NCI-H2171 treated with DMSO at 0.1 percent for 48 hours (cell line): ENCODE data around the gene COL11A1.

Experiments
- DNase-seq: peaks from one replicate; lab custom pipeline; 2025; lab: John Stamatoyannopoulos, UW

The COL11A1 gene

GRCh38 chr1:102899935-102900334, 208.4 kb downstream of the COL11A1 start:
- DNase-seq, result no peak

DNA sequence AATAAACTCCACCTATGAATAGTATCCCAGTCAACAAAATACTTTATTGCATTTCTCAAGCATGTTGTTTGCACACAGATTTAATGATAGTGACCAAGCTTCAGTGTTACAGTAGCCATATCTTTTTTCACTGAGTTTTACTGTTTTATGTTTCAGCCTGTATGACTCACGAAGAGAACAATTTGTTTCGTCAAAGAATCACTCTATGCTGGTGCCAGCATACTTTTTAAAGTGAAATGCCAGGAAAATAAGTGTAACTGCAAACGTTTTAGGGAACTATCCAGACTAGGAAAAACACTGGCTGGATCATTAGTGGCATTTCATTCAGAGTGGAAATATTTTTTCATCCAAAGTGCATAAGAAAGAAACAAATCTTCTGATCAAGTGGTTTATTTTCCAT, 210.8 kb downstream of the COL11A1 start:
- DNase-seq, result no peak

DNA sequence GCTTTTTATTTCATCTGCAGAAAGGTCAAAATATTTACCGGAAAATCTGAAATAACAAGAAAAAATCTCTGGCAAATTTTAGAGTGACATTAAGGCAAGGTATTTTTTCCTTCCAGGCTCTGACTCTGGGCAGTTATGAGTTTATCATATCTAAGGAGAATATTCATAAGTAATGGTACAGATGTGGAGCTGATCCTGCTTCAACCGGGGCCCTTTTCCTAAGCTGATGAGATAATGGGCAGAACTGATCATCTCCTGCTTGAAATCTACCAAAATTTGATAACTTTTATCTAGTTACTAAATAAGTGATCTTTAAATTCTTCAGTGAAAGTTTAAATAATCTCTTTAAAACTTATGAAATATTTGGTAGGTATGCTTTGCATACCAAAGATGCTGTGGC, 211.6 kb downstream of the COL11A1 start:
- no peak for DNase-seq

GRCh38 chr1:102896286-102896685, 212.0 kb downstream of the COL11A1 start:
- no peak for DNase-seq

DNA sequence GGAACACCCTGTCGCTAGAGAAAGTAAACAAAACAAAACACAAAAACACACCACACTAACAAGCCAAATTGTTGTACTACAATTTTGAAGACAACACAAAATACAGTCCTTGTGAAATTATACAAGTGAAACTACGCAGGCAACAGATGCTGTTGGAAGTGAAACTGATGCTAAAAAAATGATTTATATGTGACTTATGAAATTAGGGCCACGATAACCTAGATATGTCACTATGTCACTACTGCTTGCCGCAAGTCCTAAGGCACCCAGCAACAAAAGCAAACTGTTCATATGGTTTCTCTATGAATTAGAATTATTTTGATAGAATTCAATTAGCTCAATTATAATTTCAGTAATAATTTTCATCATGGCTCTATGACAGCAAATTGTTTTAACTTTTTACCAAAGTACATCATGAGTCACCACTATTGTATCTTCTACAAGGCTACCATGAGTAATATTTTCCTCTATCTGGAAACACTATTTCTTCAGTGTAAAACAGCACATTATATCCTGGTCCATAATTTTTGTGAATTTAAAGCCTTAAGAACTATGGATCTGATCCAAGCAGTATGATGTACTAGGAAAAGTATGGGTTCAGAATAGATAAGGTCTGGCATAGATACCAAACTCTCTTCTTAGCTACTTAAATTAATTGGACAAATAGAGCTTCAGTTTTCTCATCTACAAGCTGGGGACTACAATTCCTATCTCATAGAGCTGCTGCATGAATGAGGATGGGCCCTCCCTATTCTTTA, 216.3 kb downstream of the COL11A1 start:
- no peak for DNase-seq

- no peak for DNase-seq
Measured at GRCh38 chr1:102886638-102887037, 221.7 kb downstream of the COL11A1 start.

DNA sequence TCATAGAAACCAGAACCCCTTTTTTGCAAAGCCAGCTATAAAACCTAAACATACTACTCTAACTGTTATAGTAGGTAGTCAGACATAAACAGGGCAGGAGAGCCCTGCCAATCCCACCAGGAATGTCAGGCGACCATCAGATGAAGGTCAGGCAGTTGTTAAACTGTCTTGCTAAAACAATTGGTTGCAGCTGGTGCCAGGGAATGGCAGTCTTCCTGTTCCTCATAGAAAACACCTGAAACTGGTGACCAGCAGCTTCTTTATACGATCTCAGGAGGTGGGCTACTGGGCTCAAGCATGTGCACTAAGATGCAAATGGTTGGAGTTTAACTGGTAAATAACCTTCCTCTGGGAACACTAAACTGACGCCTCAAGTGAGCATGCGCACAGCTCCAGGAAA, 224.1 kb downstream of the COL11A1 start:
- DNase-seq, result no peak

GRCh38 chr1:102879439-102879993, 228.8 kb downstream of the COL11A1 start:
- DNase-seq, result no peak

DNA sequence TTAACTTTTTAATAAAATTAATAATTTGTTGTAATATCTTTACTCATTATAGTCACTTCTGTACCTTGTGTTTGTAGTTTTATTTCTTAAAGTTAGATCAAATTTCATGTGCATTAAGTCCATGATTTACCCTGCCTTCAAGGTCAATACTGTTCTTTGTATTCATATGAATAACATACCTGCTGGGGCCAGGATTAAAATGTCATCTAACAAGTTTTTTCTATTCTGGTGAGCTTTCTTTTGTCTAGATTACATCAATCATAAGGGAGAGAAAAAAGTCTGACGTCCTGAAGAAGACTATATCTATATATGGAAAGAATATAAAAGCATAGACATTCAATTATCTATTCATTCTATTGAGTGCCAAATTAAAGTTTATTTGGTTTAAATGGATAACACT, 232.6 kb downstream of the COL11A1 start:
- no peak for DNase-seq

DNA sequence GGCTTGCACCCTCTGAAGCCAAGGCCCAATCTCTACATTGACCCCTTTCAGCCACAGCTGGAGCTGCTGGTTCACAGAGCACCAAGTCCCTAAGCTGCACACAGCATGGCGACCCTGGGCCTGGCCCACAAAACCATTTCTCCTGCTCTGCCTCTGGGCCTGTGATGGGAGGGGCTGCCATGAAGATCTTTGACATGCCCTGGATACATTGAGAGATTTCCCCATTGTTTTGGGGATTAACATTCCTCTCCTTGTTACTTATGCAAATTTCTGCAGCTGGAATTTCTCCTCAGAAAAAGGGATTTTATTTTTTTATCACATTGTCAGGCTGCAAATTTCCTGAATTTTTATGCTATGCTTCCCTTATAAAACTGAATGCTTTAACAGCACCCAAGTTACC, 235.8 kb downstream of the COL11A1 start:
- no peak for DNase-seq

- DNase-seq, result no peak
Measured at GRCh38 chr1:102872097-102872496, 236.2 kb downstream of the COL11A1 start.

DNA sequence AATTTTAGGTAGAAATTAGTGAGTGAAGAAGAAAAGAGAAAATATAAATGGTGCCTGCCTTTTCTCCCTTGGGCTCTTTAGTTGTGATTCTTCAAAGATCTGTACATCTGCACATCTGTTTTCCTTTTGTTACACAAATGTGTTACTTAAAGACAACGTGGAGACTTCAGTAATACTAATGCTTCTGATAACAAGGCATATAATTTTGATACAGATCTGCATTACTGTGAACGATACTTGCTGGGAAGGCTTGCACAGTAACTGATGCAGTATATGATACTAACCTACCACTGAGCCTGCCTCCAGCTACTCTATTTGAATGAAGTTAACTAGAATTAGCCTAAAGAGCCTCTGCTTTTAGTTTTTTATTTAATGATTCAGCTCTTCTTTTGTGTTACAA, 244.6 kb downstream of the COL11A1 start:
- DNase-seq, result no peak

- no peak for DNase-seq
Measured at GRCh38 chr1:102861247-102861646, 247.1 kb downstream of the COL11A1 start.

DNA sequence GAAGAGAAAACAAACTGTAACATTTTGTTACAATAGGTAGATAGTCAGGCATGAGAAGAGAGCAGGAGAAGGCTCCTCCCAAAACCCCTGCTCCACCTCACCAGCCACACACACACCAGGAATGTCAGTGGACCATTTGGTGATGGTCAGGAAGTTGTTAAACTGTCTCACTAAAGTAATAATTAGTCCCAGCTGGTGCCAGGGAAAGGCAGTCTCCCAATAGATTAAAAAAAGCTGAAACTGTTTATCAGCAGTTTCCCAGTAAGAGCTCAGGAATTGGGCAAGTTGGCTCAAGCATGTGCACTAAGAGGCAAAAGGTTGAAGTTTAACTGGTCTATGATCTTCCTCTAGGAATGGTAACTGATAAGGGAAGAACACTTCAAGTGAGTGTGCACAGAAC, 249.6 kb downstream of the COL11A1 start:
- no peak for DNase-seq

- no peak for DNase-seq
Measured at GRCh38 chr1:102857251-102857650, 251.1 kb downstream of the COL11A1 start.

GRCh38 chr1:102853701-102854187, 254.6 kb downstream of the COL11A1 start:
- no peak for DNase-seq

GRCh38 chr1:102853136-102853535, 255.2 kb downstream of the COL11A1 start:
- DNase-seq, result no peak

DNA sequence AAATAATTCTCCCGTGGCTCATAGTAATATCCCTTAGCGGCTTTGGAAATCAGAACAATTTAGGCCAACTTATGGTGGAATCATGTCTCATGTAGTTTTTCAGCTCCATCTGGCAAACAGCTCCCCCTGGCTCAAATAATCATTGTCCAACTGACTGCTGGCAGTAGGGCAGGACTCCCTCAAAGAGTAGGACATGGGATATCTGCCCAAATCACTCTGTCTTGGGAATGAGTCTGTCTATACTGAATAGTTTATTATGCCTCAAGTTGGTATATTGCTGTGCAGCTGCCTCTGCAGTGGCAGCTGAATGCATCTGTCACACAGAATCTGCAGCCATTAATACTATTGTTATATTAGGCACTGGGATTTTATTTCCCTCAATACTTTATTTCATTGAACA, 255.7 kb downstream of the COL11A1 start:
- no peak for DNase-seq

GRCh38 chr1:102851616-102852015, 256.7 kb downstream of the COL11A1 start:
- DNase-seq, result no peak

DNA sequence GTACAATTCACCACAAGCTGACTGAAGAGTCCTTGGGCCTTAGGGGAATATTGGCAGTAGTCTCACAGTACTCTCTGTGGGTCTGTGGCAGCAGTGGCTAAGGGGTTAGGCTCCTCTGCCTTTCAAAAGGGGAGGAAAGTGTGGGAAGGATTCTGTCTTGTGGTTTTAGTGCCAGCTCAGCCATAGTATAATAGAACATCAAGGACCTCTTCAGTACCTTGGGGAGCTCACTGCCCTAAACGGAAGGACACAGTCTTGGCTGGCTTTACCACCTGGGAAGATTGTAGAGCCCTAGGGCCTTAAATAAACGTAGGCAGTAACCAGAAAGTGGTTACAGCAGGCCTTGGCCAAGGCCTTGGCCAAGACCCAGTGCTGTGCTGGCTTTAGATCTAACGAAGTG, 265.7 kb downstream of the COL11A1 start:
- no peak for DNase-seq

- DNase-seq, result no peak
Measured at GRCh38 chr1:102840741-102841140, 267.6 kb downstream of the COL11A1 start.

DNA sequence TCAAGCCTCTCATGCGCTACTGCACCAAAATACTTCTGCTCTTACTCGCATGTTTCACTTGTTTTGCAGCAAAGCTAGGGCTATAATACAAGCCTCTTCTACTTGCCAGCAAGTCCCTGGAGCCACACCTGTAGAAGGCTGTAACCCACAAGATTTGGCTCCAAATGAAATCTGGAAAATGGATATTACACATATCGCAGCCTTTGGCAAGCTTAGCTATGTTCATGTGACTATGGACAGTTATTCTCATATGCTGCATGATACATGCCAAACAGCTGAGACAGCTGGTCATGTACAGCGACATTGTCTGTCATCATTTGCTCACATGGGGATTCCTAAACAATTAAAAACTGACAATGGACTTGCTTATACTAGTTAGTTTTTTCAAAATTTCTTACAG, 270.3 kb downstream of the COL11A1 start:
- no peak for DNase-seq

DNA sequence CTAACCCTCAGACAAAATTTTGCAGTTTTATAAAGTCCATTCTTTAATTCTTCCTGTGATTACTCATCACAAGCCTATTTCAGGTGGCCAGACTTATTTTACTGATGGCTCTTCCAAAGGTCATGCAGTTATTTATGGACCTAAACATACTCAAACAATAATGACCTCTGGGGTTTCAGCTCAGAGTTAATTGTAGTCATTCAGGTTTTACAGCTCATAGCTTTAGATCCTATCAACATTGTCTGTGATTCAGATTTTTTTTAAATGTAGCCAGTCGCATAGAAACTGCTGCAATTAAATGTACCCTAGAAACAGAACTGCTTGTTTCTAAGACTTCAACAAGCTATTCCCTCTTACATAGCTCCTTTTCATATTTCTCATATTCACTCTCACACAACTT, 270.8 kb downstream of the COL11A1 start:
- no peak for DNase-seq

DNA sequence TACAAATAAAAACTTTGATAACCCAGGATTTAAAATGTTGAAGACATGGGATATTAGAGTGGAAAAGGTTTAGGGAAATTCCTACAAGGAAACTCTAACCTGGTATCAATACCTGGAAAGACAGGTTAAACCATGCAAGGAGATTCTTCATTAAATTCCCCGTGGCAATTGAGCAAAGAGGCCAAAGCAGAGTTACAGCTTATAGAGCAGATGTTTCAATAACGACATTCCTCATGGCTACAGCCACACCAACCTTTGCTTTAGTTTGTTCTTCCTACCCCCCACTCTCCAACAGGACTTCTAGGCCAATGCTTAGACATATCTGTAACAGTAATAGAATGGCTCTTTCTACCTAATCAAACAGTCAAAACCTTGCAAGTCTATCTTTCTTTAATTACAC, 271.3 kb downstream of the COL11A1 start:
- DNase-seq, result no peak
